Erythroblast (primary cell): ENCODE data around the gene MTHFD1L.

Experiments used
- DNase-seq, 2 experiments: peaks; one replicate each; lab custom pipeline; 2025; lab: John Stamatoyannopoulos, UW
- GATA1 ChIP-seq: IDR thresholded peaks from 2 replicates; pipeline ENCODE4 v1.6.1; 2011; ENCODE audit warnings: low read depth, mild to moderate bottlenecking, control low read depth, low read length, moderate library complexity
- POLR2A ChIP-seq: IDR thresholded peaks from 2 replicates; pipeline ENCODE4 v1.6.1; 2011; ENCODE audit warnings: mild to moderate bottlenecking, low read length

The MTHFD1L gene

GRCh38 chr6:151060766-151061531, 195.4 kb downstream of the MTHFD1L start:
- TF ChIP-seq GATA1 (no peak), POLR2A (no peak)

GRCh38 chr6:151063352-151063751, 197.8 kb downstream of the MTHFD1L start:
- TF ChIP-seq POLR2A (no peak), GATA1 (no peak)
- DNase-seq, result no peak

More at GRCh38 chr6:151060766-151061531, 195.4 kb downstream of the MTHFD1L start:
- DNase-seq, result no peak

GRCh38 chr6:151063842-151064647, 198.5 kb downstream of the MTHFD1L start:
- no peak for DNase-seq
- TF ChIP-seq POLR2A (no peak), GATA1 (no peak)

- TF ChIP-seq GATA1, result no peak
- TF ChIP-seq POLR2A, result no peak
- no peak for DNase-seq
Measured at GRCh38 chr6:151065027-151065815, 199.7 kb downstream of the MTHFD1L start.

GRCh38 chr6:151067684-151068596, 202.4 kb downstream of the MTHFD1L start:
- TF ChIP-seq POLR2A (no peak), GATA1 (no peak)
- no peak for DNase-seq

- no peak for DNase-seq
- no peak for TF ChIP-seq POLR2A
- TF ChIP-seq GATA1, result no peak
Measured at GRCh38 chr6:151068761-151069312, 203.3 kb downstream of the MTHFD1L start.

GRCh38 chr6:151069641-151070040, 204.1 kb downstream of the MTHFD1L start:
- DNase-seq, result no peak
- TF ChIP-seq POLR2A (no peak), GATA1 (no peak)

GRCh38 chr6:151070631-151071051, 205.1 kb downstream of the MTHFD1L start:
- TF ChIP-seq POLR2A, result no peak
- TF ChIP-seq GATA1, result no peak
- no peak for DNase-seq

- no peak for TF ChIP-seq GATA1
- TF ChIP-seq POLR2A, result no peak
- DNase-seq, result no peak
Measured at GRCh38 chr6:151071295-151071694, 205.8 kb downstream of the MTHFD1L start.

GRCh38 chr6:151073146-151073545, 207.6 kb downstream of the MTHFD1L start:
- TF ChIP-seq POLR2A, result no peak
- TF ChIP-seq GATA1, result no peak
- no peak for DNase-seq

- no peak for DNase-seq
Measured at GRCh38 chr6:151073701-151074100, 208.2 kb downstream of the MTHFD1L start.

GRCh38 chr6:151075005-151075404, 209.5 kb downstream of the MTHFD1L start:
- DNase-seq, result no peak
- TF ChIP-seq GATA1, result no peak
- TF ChIP-seq POLR2A, result no peak

More at GRCh38 chr6:151073701-151074100, 208.2 kb downstream of the MTHFD1L start:
- no peak for TF ChIP-seq POLR2A
- no peak for TF ChIP-seq GATA1
